ENCODE data around the gene C1QTNF1.
A peak's percentile ranks its signal among the peaks of the same experiment; 100 is the strongest.
"Not testable (repeated sequence)": the region's sequence is repeated elsewhere in the genome, so short reads cannot be mapped to it uniquely, and the experiment has no call there.

The C1QTNF1 gene

GRCh38 chr17:79006794-79007503, 17.0 kb upstream of the C1QTNF1 start:
- no peak for DNase-seq

GRCh38 chr17:79007504-79008381, 16.2 kb upstream of the C1QTNF1 start:
- DNase-seq: no peak

GRCh38 chr17:79008666-79009387, 15.1 kb upstream of the C1QTNF1 start:
- no peak for DNase-seq

- DNase-seq: peak; percentile 84
Measured at GRCh38 chr17:79009397-79010303, 14.3 kb upstream of the C1QTNF1 start, which contains the start of gene CANT1. Gene CANT1, minus strand, starts transcription at chr17:79009764. Its CDS starts 12,142 bp downstream, at chr17:78997622.

- DNase-seq: no peak
Measured at GRCh38 chr17:79010304-79010646, 13.7 kb upstream of the C1QTNF1 start.

- DNase-seq: no peak
Measured at GRCh38 chr17:79011451-79012147, 12.4 kb upstream of the C1QTNF1 start.

- DNase-seq: no peak
Measured at GRCh38 chr17:79012563-79013134, 11.3 kb upstream of the C1QTNF1 start.

GRCh38 chr17:79014158-79014758, 9.7 kb upstream of the C1QTNF1 start:
- DNase-seq: no peak

- no peak for DNase-seq
Measured at GRCh38 chr17:79017546-79018369, 6.2 kb upstream of the C1QTNF1 start.

- DNase-seq: no peak
Measured at GRCh38 chr17:79018370-79018695, 5.6 kb upstream of the C1QTNF1 start.

- DNase-seq: no peak
Measured at GRCh38 chr17:79019261-79019631, 4.7 kb upstream of the C1QTNF1 start.

GRCh38 chr17:79019632-79020584, 4.1 kb upstream of the C1QTNF1 start:
- DNase-seq: peak; percentile 69

- no peak for DNase-seq
Measured at GRCh38 chr17:79020631-79021301, 3.2 kb upstream of the C1QTNF1 start.

GRCh38 chr17:79021929-79022328, 2.0 kb upstream of the C1QTNF1 start:
- not testable (repeated sequence) for DNase-seq

GRCh38 chr17:79022507-79022991, 1.4 kb upstream of the C1QTNF1 start:
- DNase-seq: no peak

GRCh38 chr17:79023180-79023705, 726 bp upstream of the C1QTNF1 start:
- no peak for DNase-seq

GRCh38 chr17:79024901-79025737, 1.1 kb downstream of the C1QTNF1 start:
- no peak for DNase-seq

Measured in NCI-H345 (cell line).